Epithelial cell of esophagus (primary cell): ENCODE measurements around the gene CCNL1.
A peak's percentile ranks its signal among the peaks of the same experiment; 100 is the strongest.
"Not testable (repeated sequence)": the region's sequence is repeated elsewhere in the genome, so short reads cannot be mapped to it uniquely, and the experiment has no call there.

Source experiments
- DNase-seq: peaks from one replicate; pipeline ENCODE4 v3.0.0; 2010; ENCODE audit warnings: low read depth
- H3K4me3 ChIP-seq: 2 replicates; pipeline ENCODE4 v1.5.1; 2011; ENCODE audit warnings: mild to moderate bottlenecking, low read length, control low read depth
- TF ChIP-seq, protein P1 (sequence below): IDR thresholded peaks from 2 replicates; pipeline ENCODE4 v1.5.1; 2011; ENCODE audit warnings: low read depth, mild to moderate bottlenecking, low read length, control low read depth, inconsistent platforms; ENCODE audit not compliant: insufficient read depth; ENCODE audit errors: missing control alignments

CCNL1 gene

DNA sequence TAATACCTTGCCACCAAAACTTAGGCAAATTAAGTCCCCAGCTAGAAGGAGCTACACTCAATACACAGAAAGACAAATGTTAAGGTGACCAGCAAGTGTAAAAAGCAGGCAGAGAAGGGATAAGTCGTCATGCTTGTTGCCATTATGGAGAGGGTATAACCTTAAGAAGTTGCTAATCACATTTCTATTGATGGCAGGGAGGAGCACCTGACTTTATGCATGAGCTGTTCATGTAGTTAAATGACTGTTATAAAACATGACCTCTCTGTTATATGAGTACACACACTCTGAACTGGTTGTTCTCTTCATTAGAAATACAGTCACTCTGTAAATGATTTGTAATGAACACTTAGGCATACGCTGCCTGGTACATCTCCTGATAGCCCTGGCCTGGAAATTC lies 6.6 kb upstream of the CCNL1 start:
- no peak overlapping the region for H3K4me3 ChIP-seq
- DNase-seq: no peak
- TF ChIP-seq, protein P1, sequence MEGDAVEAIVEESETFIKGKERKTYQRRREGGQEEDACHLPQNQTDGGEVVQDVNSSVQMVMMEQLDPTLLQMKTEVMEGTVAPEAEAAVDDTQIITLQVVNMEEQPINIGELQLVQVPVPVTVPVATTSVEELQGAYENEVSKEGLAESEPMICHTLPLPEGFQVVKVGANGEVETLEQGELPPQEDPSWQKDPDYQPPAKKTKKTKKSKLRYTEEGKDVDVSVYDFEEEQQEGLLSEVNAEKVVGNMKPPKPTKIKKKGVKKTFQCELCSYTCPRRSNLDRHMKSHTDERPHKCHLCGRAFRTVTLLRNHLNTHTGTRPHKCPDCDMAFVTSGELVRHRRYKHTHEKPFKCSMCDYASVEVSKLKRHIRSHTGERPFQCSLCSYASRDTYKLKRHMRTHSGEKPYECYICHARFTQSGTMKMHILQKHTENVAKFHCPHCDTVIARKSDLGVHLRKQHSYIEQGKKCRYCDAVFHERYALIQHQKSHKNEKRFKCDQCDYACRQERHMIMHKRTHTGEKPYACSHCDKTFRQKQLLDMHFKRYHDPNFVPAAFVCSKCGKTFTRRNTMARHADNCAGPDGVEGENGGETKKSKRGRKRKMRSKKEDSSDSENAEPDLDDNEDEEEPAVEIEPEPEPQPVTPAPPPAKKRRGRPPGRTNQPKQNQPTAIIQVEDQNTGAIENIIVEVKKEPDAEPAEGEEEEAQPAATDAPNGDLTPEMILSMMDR: no peak

DNA sequence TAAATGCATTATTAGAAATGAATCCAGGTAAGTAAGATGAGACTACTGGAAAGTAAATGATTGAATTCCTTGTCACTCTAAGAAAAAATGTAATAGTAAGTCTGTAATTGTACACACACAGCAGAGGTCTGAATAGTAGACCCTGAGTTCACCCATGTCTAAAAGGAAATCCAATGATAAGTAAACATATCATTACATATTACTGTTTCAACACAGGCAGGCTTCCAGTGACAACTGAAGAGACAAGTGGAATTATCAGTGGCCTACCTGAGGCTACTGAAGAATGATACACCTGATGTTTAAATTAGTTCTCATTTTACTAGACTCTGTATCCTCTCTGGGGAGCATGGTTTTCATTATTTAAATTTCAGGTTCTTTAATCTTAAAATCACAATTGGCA lies 6.2 kb upstream of the CCNL1 start:
- no peak for DNase-seq
- TF ChIP-seq, protein P1: no peak
- no peak overlapping the region for H3K4me3 ChIP-seq

DNA sequence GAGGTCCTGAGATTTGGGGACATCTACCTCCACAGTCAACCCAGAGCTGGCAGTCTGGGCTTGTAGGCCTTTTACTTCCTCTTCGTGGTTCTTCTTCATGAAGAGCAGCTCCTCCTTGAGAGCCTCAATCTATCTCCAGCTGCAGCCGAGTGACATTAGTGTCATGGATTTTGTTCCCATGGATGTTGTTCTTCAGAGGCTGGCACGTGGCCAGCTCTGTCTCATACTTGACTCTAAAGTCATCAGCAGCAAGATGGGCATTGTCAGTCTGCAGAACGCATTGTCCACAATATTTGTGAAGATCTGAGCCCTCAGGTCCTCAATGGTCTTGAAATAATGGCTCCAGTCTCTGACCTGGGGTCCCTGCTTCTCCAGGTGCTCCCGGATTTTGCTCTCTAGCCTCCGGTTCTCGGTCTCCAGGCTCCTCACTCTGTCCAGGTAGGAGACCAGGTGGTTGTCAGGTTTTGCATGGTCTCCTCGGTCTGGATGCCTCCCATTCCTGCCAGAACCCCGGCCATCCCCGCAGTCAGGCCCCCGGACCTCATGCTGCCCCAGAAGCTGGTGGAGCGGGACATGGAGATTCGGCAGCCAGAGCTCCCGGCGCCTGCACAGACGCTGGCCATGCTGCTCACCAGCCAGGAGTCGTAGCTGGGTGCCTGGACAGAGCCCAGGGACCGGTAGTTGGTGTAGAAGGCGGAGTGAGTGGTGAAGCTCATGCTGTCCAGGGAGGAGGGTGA lies 3.4 kb upstream of the CCNL1 start:
- DNase-seq: no peak
- no peak overlapping the region for H3K4me3 ChIP-seq
- TF ChIP-seq, protein P1: no peak

DNA sequence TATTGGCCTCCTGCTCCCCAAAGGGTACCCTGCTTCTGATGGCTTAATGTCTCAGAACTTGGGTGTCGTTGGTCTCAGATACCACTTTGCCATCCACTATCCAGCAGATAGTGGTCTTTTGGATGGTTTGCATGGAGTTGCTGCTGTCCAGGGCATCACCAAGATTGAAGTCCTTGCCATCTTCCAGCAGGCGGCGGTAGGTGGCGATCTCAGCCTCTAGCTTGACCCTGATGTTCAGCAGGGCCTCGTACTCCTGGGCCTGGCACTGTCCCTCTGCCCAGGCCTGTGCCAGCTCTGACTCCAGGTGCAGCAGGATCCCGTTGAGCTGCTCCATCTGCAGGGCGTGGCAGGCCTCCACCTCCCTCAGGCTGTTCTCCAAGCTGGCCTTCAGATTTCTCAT lies 2.7 kb upstream of the CCNL1 start:
- not testable (repeated sequence) for DNase-seq

DNA sequence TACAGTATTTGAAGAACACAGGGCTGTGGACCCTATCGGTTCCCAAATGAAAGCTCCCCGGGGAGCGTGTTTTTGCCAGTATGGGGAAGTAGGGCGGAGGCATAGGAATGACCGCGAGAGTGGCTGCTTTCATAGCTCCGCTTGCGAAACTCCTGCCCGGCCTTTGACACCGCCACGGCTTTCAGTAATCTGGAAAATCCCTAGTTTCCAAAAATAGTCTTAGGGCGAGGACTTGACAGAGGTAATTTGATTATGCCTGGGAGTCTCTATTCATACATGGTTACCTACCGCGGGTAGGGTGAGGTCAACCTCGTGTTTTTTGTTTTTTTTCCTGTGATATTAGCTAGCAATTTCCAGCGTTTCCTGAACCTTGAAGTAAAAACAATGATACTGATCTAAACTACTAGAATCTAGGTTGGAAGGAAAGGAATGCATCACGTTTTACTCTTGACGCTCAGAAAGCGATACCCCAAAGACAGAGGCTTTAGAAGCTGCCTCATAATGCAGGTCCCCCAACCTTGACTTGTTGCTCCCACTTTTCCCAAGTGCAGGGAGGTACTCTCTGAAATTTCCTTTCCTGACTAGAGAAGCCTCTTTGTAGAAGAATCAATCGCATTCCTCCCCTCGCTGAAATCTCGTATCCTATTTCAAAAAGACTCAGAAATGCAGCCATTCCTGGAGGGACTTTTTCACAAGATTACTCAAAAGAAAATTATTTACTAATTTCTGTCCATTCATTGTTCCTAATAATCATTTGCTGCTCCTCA lies 894 bp upstream of the CCNL1 start:
- DNase-seq: peak; percentile 96
- TF ChIP-seq, protein P1: no peak
- peak overlapping the region; percentile 94 for H3K4me3 ChIP-seq

More for the DNA sequence above, 2.7 kb upstream of the CCNL1 start:
- not testable (repeated sequence) for H3K4me3 ChIP-seq
- TF ChIP-seq, protein P1: peak; percentile 13

DNA sequence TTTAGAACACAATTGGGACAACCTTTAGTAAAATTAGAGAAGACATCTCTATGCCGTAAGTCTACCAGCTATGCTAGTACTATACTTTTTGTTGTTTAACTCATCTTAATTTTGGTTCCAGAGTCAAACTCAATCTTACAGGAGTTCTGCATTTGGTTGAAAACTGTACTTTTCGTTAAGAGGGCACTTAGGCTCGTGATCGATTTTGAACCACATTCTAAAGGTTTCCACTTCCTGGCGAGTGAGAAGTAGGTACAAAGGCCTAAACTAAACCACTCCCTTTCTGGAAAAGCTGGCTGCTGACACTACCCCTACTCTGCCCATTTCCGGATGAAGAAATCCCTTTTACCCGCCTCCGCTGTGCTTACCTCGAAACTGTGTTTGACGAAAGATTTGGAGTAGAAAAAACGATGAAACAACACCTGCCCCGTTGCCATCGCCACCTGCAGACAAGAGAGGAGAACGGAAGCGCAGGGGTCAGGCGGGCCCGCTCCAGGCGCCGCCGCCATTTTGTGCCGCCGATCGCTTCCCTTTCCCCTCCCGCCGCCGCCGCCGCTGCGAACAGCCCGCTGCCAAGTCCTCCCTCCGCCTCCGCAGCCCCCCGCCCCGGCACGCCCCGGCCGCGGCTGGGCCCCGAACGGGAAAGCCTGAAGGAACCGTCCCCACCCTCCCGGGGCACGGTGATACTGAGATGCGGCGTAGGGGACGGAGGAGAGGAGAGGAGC lies 748 bp downstream of the CCNL1 start:
- peak overlapping the region; percentile 94 for H3K4me3 ChIP-seq
- TF ChIP-seq, protein P1: no peak
- peak; percentile 87 for DNase-seq
